K562 (cell line): ENCODE measurements around the gene DPCD. TPM values are rescaled to one million over a fixed set of nuclear protein-coding genes. Genes with fewer than 3 reads are reported as not detected.

Experiments
- ATAC-seq: fragments of 200-7000 bp; cut with Tn5 transposase; 3 replicates; pipeline ENCODE4 v1.9.1; 2020; ENCODE audit warnings: moderate library complexity
- BruUV-seq: library from RNA; stranded (reverse); fragments of 400-500 nt; replicated peaks from 2 replicates; lab custom pipeline; 2021; lab: Mats Ljungman, UMichigan
- CTCF ChIA-PET: fragments of 300-600 bp; formaldehyde crosslinking; extraction: SDS; loops from one replicate; lab custom pipeline; 2021; ENCODE audit warnings: low intra/inter-chr PET ratio; lab: Yijun Ruan, JAX
- POLR2A ChIA-PET: fragments of 300-600, 350-650 bp; sonication (Branson Sonifier 250); formaldehyde crosslinking; extraction: SDS; loops from one replicate; lab custom pipeline; 2021; ENCODE audit warnings: antibody characterized with exemption, inconsistent platforms; lab: Yijun Ruan, JAX
- DNase-seq, 4 experiments: peaks; one replicate each; pipeline versions ENCODE4 v3.0.0 to v3.0.0-alpha.2; 2011 to 2018; ENCODE audit warnings: low spot score in 3 of 4, mixed read lengths in 3 of 4; ENCODE audit errors: extremely low read depth in 1 of 4
- FAIRE-seq: peaks from 2 replicates; lab custom pipeline; 2011; peaks lifted over from hg19 to GRCh38; lab: Jason Lieb, UNC
- H2AFZ ChIP-seq: 2 replicates; pipeline ENCODE4 v1.6.0; 2011; ENCODE audit warnings: low read depth, low read length, control low read depth, inconsistent platforms
- H3K27ac ChIP-seq: fragments of 200-600 bp; 3 replicates; pipeline ENCODE4 v1.8.0; 2011; ENCODE audit warnings: low read depth, mild to moderate bottlenecking, control low read depth, inconsistent platforms, low read length, moderate library complexity, mixed read lengths; ENCODE audit errors: extremely low read depth
- H3K27me3 ChIP-seq, 2 experiments: fragments of 300-600 bp in 1 of 2; 2 replicates in 1 of 2; 3 replicates in 1 of 2; pipeline versions ENCODE4 v1.6.0 to v1.8.0; 2011; ENCODE audit warnings: inconsistent platforms in 2 of 2, low read length in 2 of 2, mild to moderate bottlenecking in 1 of 2, mixed read lengths in 1 of 2, moderate library complexity in 1 of 2; ENCODE audit not compliant: control insufficient read depth in 2 of 2, insufficient read depth in 2 of 2
- H3K36me3 ChIP-seq: fragments of 300-600 bp; 3 replicates; pipeline ENCODE4 v1.8.0; 2011; ENCODE audit warnings: mild to moderate bottlenecking, low read length, inconsistent platforms; ENCODE audit not compliant: control insufficient read depth, insufficient read depth
- H3K4me1 ChIP-seq, 2 experiments: fragments of 200-600 bp in 1 of 2; replicated peaks in 1 of 2; 2 replicates in 1 of 2; 3 replicates in 1 of 2; pipeline versions ENCODE4 v1.5.1 to v1.8.0; 2011; ENCODE audit warnings: inconsistent platforms in 2 of 2, low read length in 2 of 2, mild to moderate bottlenecking in 1 of 2, mixed read lengths in 1 of 2, moderate library complexity in 1 of 2; ENCODE audit not compliant: control insufficient read depth in 2 of 2, insufficient read depth in 2 of 2
- H3K4me2 ChIP-seq: 2 replicates; pipeline ENCODE4 v1.6.1; 2011; ENCODE audit warnings: low read length, control low read depth, inconsistent platforms, mixed read lengths; ENCODE audit not compliant: insufficient read depth
- H3K4me3 ChIP-seq: fragments of 200-600 bp; sonication (generic), shearing (Covaris generic); 2 replicates; pipeline ENCODE4 v1.5.1; 2016; ENCODE audit warnings: control low read depth, inconsistent platforms
- H3K79me2 ChIP-seq: fragments of 200-600 bp; 3 replicates; pipeline ENCODE4 v1.8.0; 2011; ENCODE audit warnings: low read length, inconsistent platforms; ENCODE audit not compliant: control insufficient read depth, insufficient read depth
- H3K9ac ChIP-seq, 2 experiments: 2 replicates each; pipeline versions ENCODE4 v1.6.0 to v1.6.1; 2011; ENCODE audit warnings: low read depth in 2 of 2, low read length in 2 of 2, control low read depth in 1 of 2, inconsistent platforms in 1 of 2, mild to moderate bottlenecking in 1 of 2, mixed read lengths in 1 of 2; ENCODE audit not compliant: insufficient read depth in 1 of 2
- H3K9me1 ChIP-seq: one replicate; pipeline ENCODE4 v1.6.0; 2011; ENCODE audit warnings: inconsistent platforms, mild to moderate bottlenecking, low read length, moderate library complexity; ENCODE audit not compliant: control insufficient read depth, insufficient read depth
- H3K9me3 ChIP-seq: replicated peaks from 2 replicates; pipeline ENCODE4 v1.5.1; 2011; ENCODE audit warnings: low read depth, low read length, inconsistent platforms; ENCODE audit not compliant: control insufficient read depth, insufficient read depth
- H4K20me1 ChIP-seq: replicated peaks from 2 replicates; pipeline ENCODE4 v1.6.1; 2011; ENCODE audit warnings: low read length, inconsistent platforms, mixed read lengths; ENCODE audit not compliant: control insufficient read depth, insufficient read depth
- BRF1 ChIP-seq: IDR thresholded peaks from 3 replicates; pipeline ENCODE4 v1.6.1; 2011; ENCODE audit warnings: borderline replicate concordance, mild to moderate bottlenecking; ENCODE audit not compliant: insufficient read length; ENCODE audit errors: extremely low read depth
- EP300 ChIP-seq: IDR thresholded peaks from 2 replicates; pipeline ENCODE4 v1.6.1; 2012; ENCODE audit warnings: low read length, improper control_type of control experiment
- ETV1 ChIP-seq: fragments of 450-650 bp; conservative IDR thresholded peaks from 2 replicates; pipeline ENCODE4 v1.6.1; 2016; ENCODE audit warnings: missing genetic modification characterization, control low read depth, low read depth, missing compliant biosample characterization
- L3MBTL2 ChIP-seq: fragments of 450-650 bp; IDR thresholded peaks from 2 replicates; pipeline ENCODE4 v1.6.1; 2016; ENCODE audit warnings: mild to moderate bottlenecking, moderate library complexity
- NFIC ChIP-seq: fragments of 450-650 bp; IDR thresholded peaks from 2 replicates; pipeline ENCODE4 v1.6.1; 2017; ENCODE audit warnings: mild to moderate bottlenecking, inconsistent platforms
- POLR2G ChIP-seq: fragments of 200-400 bp; formaldehyde crosslinking; IDR thresholded peaks from 2 replicates; pipeline ENCODE4 v1.6.1; 2017; ENCODE audit warnings: low read depth, mild to moderate bottlenecking, antibody characterized with exemption, low read length, moderate library complexity
- SMARCB1 ChIP-seq: IDR thresholded peaks from 2 replicates; pipeline ENCODE4 v1.6.1; 2011; ENCODE audit warnings: improper control_type of control experiment, low read depth; ENCODE audit not compliant: insufficient read length
- TARDBP ChIP-seq: fragments of 450-650 bp; IDR thresholded peaks from 2 replicates; pipeline ENCODE4 v1.6.1; 2016
- ZC3H4 ChIP-seq: sonication (generic); formaldehyde crosslinking; IDR thresholded peaks from 2 replicates; pipeline ENCODE4 v1.9.0; 2021; ENCODE audit warnings: missing genetic modification reagents, borderline replicate concordance
- ZNF134 ChIP-seq: fragments of 250-450 bp; sonication (Bioruptor Pico); conservative IDR thresholded peaks from 2 replicates; pipeline ENCODE4 v1.4.0; 2020
- ZNF212 ChIP-seq: fragments of 450-650 bp; formaldehyde crosslinking; IDR thresholded peaks from 2 replicates; pipeline ENCODE4 v1.4.0; 2020; ENCODE audit warnings: mild to moderate bottlenecking
- ZNF77 ChIP-seq: fragments of 250-450 bp; sonication (Bioruptor Pico); IDR thresholded peaks from 2 replicates; pipeline ENCODE4 v1.5.0; 2020
- WGBS: fragments of 100-300 bp; shearing (Covaris generic); methylation state at CpG from one replicate; pipeline ENCODE4 v1.1.6; 2016; ENCODE audit warnings: low coverage, mixed read lengths; ENCODE audit not compliant: insufficient coverage; ENCODE audit errors: missing lambda C conversion rate; 5-methylcytosine and 5-hydroxymethylcytosine counted together
- in situ Hi-C: fragments of 300-500 bp; cut with MboI; formaldehyde crosslinking; loops from 4 replicates; pipeline ENCODE4 v1.15.0; 2018; ENCODE audit warnings: inconsistent platforms, mixed read lengths
- intact Hi-C: fragments of 100-400 bp; cut with micrococcal nuclease; formaldehyde crosslinking; loops from 2 replicates; pipeline ENCODE4 v1.14.2; 2022
- polyA plus RNA-seq, 8 experiments: library from polyadenylated mRNA; depleted of rRNA in 4 of 8; stranded (reverse) in 5 of 8; unstranded in 3 of 8; fragments of >200 nt; fragmentation: Nextera tagmentation in 2 of 8; fragmentation: Illumina TruSeq in 1 of 8; extraction: Ambion mirVana in 2 of 8; extraction: Trizol in 1 of 8; gene quantifications; 2 replicates each; pipeline versions ENCODE4 v1.2.1 to v1.2.3, GENCODE V29; 2011 to 2014; ENCODE audit warnings: inconsistent platforms in 1 of 8, missing spikeins in 1 of 8
- total RNA-seq, 7 experiments: library from RNA; depleted of rRNA in 6 of 7; stranded (reverse); fragments of >200 nt in 6 of 7; fragmentation: Illumina TruSeq in 2 of 7; extraction: Trizol in 2 of 7; gene quantifications; 2 replicates each; pipeline versions ENCODE4 v1.2.1 to v1.2.3, GENCODE V29; 2011 to 2021; ENCODE audit warnings: low replicate concordance in 1 of 7
- TF ChIP-seq, protein P1 (sequence below): fragments of 250-450 bp; sonication (Bioruptor Pico); IDR thresholded peaks from 2 replicates; pipeline ENCODE4 v1.4.0; 2020

The DPCD gene
- total and polyA plus RNA-seq, 9 of the 15 experiments (the other 6 are each of a cell fraction or from before 2014, with no cell fraction given): 12.1 to 45.2 (median 20.0) TPM

DNA sequence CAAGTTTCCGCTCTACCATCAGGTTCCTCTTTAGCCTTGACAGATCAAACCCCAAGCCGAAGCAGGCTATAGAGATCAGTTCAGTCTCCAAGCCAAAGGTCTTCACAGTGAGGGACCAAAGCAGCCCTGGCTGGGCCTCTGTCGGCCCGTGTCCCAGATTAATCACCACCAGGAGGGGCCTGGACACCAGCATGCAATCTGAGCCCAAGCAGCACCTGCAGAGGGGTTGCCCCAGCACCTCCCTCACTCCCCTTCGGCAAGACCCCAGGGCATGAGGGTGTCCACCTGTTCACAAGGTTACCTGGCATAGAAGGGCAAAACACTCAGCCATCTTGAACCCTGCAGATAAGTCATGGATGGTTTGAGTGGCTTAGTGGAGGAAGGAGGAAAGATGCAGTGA lies 70.9 kb downstream of the DPCD start:
- Histone ChIP-seq H3K4me2 (no peak overlapping the region), H3K27ac (no peak overlapping the region), H3K79me2 (no peaks in the 10 kb centered on the region), H3K9ac (no peak overlapping the region), H2AFZ (no peak overlapping the region), H3K9me1 (no peaks in the 10 kb centered on the region), H3K27me3 (no peaks in the 10 kb centered on the region), H4K20me1 (no peaks in the 10 kb centered on the region), H3K4me1 (no peaks in the 10 kb centered on the region), H3K9me3 (no peaks in the 10 kb centered on the region), H3K4me3 (no peak overlapping the region), H3K36me3 (no peaks in the 10 kb centered on the region)
- 54% methylated on average over 4 of the region's 5 CpGs for WGBS
- no peak for DNase-seq
- ChIA-PET POLR2A (interaction anchor here (0.5 kb wide), 1 partner anchor 45 kb away, joined by 3 read pairs; no protein-coding TSS in a partner anchor), CTCF (no interaction called here)
- intact Hi-C loops: no loop called here
- in situ Hi-C loops: no loop called here
- ATAC-seq: no peak
- TF ChIP-seq ETV1 (tag): no peak
- no peak for TF ChIP-seq ZNF77 (CRISPR knock-in tag)
- TF ChIP-seq TARDBP: no peak
- TF ChIP-seq, protein P1, sequence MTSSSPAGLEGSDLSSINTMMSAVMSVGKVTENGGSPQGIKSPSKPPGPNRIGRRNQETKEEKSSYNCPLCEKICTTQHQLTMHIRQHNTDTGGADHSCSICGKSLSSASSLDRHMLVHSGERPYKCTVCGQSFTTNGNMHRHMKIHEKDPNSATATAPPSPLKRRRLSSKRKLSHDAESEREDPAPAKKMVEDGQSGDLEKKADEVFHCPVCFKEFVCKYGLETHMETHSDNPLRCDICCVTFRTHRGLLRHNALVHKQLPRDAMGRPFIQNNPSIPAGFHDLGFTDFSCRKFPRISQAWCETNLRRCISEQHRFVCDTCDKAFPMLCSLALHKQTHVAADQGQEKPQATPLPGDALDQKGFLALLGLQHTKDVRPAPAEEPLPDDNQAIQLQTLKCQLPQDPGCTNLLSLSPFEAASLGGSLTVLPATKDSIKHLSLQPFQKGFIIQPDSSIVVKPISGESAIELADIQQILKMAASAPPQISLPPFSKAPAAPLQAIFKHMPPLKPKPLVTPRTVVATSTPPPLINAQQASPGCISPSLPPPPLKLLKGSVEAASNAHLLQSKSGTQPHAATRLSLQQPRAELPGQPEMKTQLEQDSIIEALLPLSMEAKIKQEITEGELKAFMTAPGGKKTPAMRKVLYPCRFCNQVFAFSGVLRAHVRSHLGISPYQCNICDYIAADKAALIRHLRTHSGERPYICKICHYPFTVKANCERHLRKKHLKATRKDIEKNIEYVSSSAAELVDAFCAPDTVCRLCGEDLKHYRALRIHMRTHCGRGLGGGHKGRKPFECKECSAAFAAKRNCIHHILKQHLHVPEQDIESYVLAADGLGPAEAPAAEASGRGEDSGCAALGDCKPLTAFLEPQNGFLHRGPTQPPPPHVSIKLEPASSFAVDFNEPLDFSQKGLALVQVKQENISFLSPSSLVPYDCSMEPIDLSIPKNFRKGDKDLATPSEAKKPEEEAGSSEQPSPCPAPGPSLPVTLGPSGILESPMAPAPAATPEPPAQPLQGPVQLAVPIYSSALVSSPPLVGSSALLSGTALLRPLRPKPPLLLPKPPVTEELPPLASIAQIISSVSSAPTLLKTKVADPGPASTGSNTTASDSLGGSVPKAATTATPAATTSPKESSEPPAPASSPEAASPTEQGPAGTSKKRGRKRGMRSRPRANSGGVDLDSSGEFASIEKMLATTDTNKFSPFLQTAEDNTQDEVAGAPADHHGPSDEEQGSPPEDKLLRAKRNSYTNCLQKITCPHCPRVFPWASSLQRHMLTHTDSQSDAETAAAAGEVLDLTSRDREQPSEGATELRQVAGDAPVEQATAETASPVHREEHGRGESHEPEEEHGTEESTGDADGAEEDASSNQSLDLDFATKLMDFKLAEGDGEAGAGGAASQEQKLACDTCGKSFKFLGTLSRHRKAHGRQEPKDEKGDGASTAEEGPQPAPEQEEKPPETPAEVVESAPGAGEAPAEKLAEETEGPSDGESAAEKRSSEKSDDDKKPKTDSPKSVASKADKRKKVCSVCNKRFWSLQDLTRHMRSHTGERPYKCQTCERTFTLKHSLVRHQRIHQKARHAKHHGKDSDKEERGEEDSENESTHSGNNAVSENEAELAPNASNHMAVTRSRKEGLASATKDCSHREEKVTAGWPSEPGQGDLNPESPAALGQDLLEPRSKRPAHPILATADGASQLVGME (CRISPR knock-in tag): no peak
- no peak for TF ChIP-seq POLR2G
- no peak for TF ChIP-seq SMARCB1
- TF ChIP-seq EP300: no peak
- TF ChIP-seq L3MBTL2: no peak
- no peak for TF ChIP-seq NFIC
- TF ChIP-seq BRF1: no peak
- TF ChIP-seq ZC3H4 (CRISPR knock-in tag): no peak
- no peak for TF ChIP-seq ZNF212
- no peak for TF ChIP-seq ZNF134 (CRISPR knock-in tag)
- FAIRE-seq: no peak
- no TSS peak for BruUV-seq
